Endothelial cell of umbilical vein (primary cell): ENCODE results near the gene ABHD14A. TPM values are rescaled to one million over a fixed set of nuclear protein-coding genes. Genes with fewer than 3 reads are reported as not detected.

Experiments
- BruUV-seq: library from RNA; stranded (reverse); fragments of 400-500 nt; replicated peaks from 2 replicates; lab custom pipeline; 2021; lab: Mats Ljungman, UMichigan
- CTCF ChIA-PET: fragments of 300-600, 350-600 bp; sonication (Branson Sonifier 250); formaldehyde crosslinking; loops from one replicate; lab custom pipeline; 2021; ENCODE audit warnings: antibody characterized with exemption, inconsistent platforms; lab: Charles Lee
- POLR2A ChIA-PET: fragments of 300-600, 350-600 bp; sonication (Branson Sonifier 250); formaldehyde crosslinking; loops from one replicate; lab custom pipeline; 2021; ENCODE audit warnings: antibody characterized with exemption, inconsistent platforms; lab: Charles Lee
- DNase-seq: peaks from one replicate; pipeline ENCODE4 v3.0.0-alpha.2; 2011; ENCODE audit warnings: low read depth, low spot score
- FAIRE-seq: peaks from 2 replicates; lab custom pipeline; 2011; peaks lifted over from hg19 to GRCh38; lab: Jason Lieb, UNC
- H2AFZ ChIP-seq: 2 replicates; pipeline ENCODE4 v1.6.0; 2012; ENCODE audit warnings: low read depth, low read length, control low read depth, inconsistent platforms
- H3K27ac ChIP-seq: 2 replicates; pipeline ENCODE4 v1.5.1; 2011; ENCODE audit warnings: low read depth, mild to moderate bottlenecking, control low read depth, low read length, moderate library complexity; ENCODE audit not compliant: insufficient read depth
- H3K27me3 ChIP-seq, 2 experiments: 2 replicates each; pipeline versions ENCODE4 v1.6.0 to v1.6.1; 2011; ENCODE audit warnings: low read length in 2 of 2, mixed read lengths in 1 of 2; ENCODE audit not compliant: control insufficient read depth in 2 of 2, insufficient read depth in 2 of 2
- H3K36me3 ChIP-seq, 2 experiments: 2 replicates in 1 of 2; 3 replicates in 1 of 2; pipeline ENCODE4 v1.5.1; 2011; ENCODE audit warnings: low read length in 2 of 2, mild to moderate bottlenecking in 1 of 2, moderate library complexity in 1 of 2; ENCODE audit not compliant: control insufficient read depth in 2 of 2, insufficient read depth in 2 of 2; ENCODE audit errors: extremely low read depth in 1 of 2
- H3K4me1 ChIP-seq: 3 replicates; pipeline ENCODE4 v1.5.1; 2011; ENCODE audit warnings: mild to moderate bottlenecking, low read length; ENCODE audit not compliant: control insufficient read depth, insufficient read depth; ENCODE audit errors: extremely low read depth
- H3K4me2 ChIP-seq: 2 replicates; pipeline ENCODE4 v1.6.1; 2011; ENCODE audit warnings: low read length, control low read depth, mixed read lengths; ENCODE audit not compliant: insufficient read depth
- H3K4me3 ChIP-seq, 3 experiments: fragments of 200-600 bp in 1 of 3; sonication (generic), shearing (Covaris generic) in 1 of 3; replicated peaks in 1 of 3; 2 replicates each; pipeline ENCODE4 v1.5.1; 2011 to 2016; ENCODE audit warnings: control low read depth in 3 of 3, low read length in 3 of 3, mild to moderate bottlenecking in 2 of 3, inconsistent platforms in 1 of 3, low read depth in 1 of 3, moderate library complexity in 1 of 3; ENCODE audit not compliant: insufficient read depth in 1 of 3
- H3K79me2 ChIP-seq: 2 replicates; pipeline ENCODE4 v1.6.0; 2012; ENCODE audit warnings: low read length, inconsistent platforms; ENCODE audit not compliant: control insufficient read depth, insufficient read depth
- H3K9ac ChIP-seq: replicated peaks from 2 replicates; pipeline ENCODE3; 2011; ENCODE audit warnings: low read length, control low read depth; ENCODE audit not compliant: insufficient read depth; ENCODE audit errors: extremely low read depth
- H3K9me1 ChIP-seq: replicated peaks from 3 replicates; pipeline ENCODE4 v1.6.0; 2011; ENCODE audit warnings: mild to moderate bottlenecking, low read length; ENCODE audit not compliant: control insufficient read depth, insufficient read depth; ENCODE audit errors: extremely low read depth
- H3K9me3 ChIP-seq: replicated peaks from 2 replicates; pipeline ENCODE4 v1.5.1; 2012; ENCODE audit warnings: low read length, inconsistent platforms; ENCODE audit not compliant: control insufficient read depth, insufficient read depth
- H4K20me1 ChIP-seq: replicated peaks from 2 replicates; pipeline ENCODE3; 2011; ENCODE audit warnings: mild to moderate bottlenecking, low read length; ENCODE audit not compliant: control insufficient read depth, insufficient read depth; ENCODE audit errors: extremely low read depth
- CTCF ChIP-seq, 2 donors: IDR thresholded peaks; 1 replicate in 1 of 2; 2 replicates in 1 of 2; pipeline ENCODE4 v1.5.1; 2011; ENCODE audit warnings: low read length in 2 of 2, mild to moderate bottlenecking in 2 of 2, moderate library complexity in 2 of 2, control low read depth in 1 of 2, inconsistent platforms in 1 of 2, low read depth in 1 of 2; ENCODE audit not compliant: insufficient read depth in 1 of 2; ENCODE audit errors: extremely low read depth in 1 of 2
- EZH2 ChIP-seq: IDR thresholded peaks from 2 replicates; pipeline ENCODE4 v1.6.1; 2012; ENCODE audit warnings: borderline replicate concordance, low read depth, mild to moderate bottlenecking, moderate library complexity, low read length, inconsistent platforms; ENCODE audit not compliant: severe bottlenecking
- FOS ChIP-seq: IDR thresholded peaks from 2 replicates; pipeline ENCODE4 v1.6.1; 2011; ENCODE audit warnings: mild to moderate bottlenecking, low read length, moderate library complexity, borderline replicate concordance; ENCODE audit not compliant: insufficient read depth
- GATA2 ChIP-seq: IDR thresholded peaks from 2 replicates; pipeline ENCODE4 v1.7.0; 2011; ENCODE audit warnings: low read depth, mild to moderate bottlenecking, moderate library complexity, mixed read lengths, low read length; ENCODE audit not compliant: insufficient read length, insufficient read depth
- JUN ChIP-seq: IDR thresholded peaks from 2 replicates; pipeline ENCODE4 v1.6.1; 2011; ENCODE audit warnings: borderline replicate concordance, low read depth; ENCODE audit not compliant: insufficient read length, insufficient read depth
- MAX ChIP-seq: IDR thresholded peaks from 2 replicates; pipeline ENCODE4 v1.6.1; 2011; ENCODE audit not compliant: insufficient read depth, insufficient read length
- MYC ChIP-seq: IDR thresholded peaks from one replicate; pipeline ENCODE4 v1.6.1; 2011; ENCODE audit warnings: mild to moderate bottlenecking, low read depth, low read length
- POLR2A ChIP-seq: IDR thresholded peaks from 2 replicates; pipeline ENCODE4 v1.6.1; 2012; ENCODE audit warnings: low read depth, mild to moderate bottlenecking, control low read depth, low read length
- POLR2AphosphoS5 ChIP-seq: IDR thresholded peaks from 2 replicates; pipeline ENCODE4 v1.6.1; 2012; ENCODE audit warnings: low read depth, mild to moderate bottlenecking, control low read depth, low read length, moderate library complexity; ENCODE audit not compliant: insufficient read depth
- dilution Hi-C: fragments of 300-500 bp; cut with MboI; formaldehyde crosslinking; loops from one replicate; pipeline ENCODE4 v1.15.0; 2019; ENCODE audit warnings: low sequenced_read_pairs; ENCODE audit not compliant: extremely low pct_ligation_motif_present
- intact Hi-C: fragments of 100-400 bp; cut with micrococcal nuclease; formaldehyde crosslinking; loops from one replicate; pipeline ENCODE4 v1.10.0; 2022
- polyA plus RNA-seq, 4 experiments: library from polyadenylated mRNA; depleted of rRNA in 3 of 4; stranded (reverse) in 3 of 4; unstranded in 1 of 4; fragments of >200 nt; gene quantifications; 2 replicates each; pipeline versions ENCODE4 v1.2.1 to v1.2.3, GENCODE V29; 2011 to 2012; ENCODE audit warnings: missing spikeins in 1 of 4
- total RNA-seq: library from RNA; stranded (reverse); gene quantifications from 2 replicates; pipeline ENCODE4 v1.2.3, GENCODE V29; 2021

Gene ABHD14A
- total and polyA plus RNA-seq, 2 donors (not counting 3 experiments of a cell fraction or from before 2014, with no cell fraction given), result 6.6 to 23.7 TPM

GRCh38 chr3:51937611-51938450 is 37.0 kb upstream of the ABHD14A start:
- dilution Hi-C loops, result no loop called here
- no peak for DNase-seq
- Histone ChIP-seq H3K4me1 (peaks cover 17% of the 10 kb centered on the region), H3K36me3 (peaks cover 0 to 38% of the 10 kb centered on the region in 2 experiments), H3K27me3 (no peaks in the 10 kb centered on the region), H3K9ac (no peak overlapping the region), H3K79me2 (peaks cover 16% of the 10 kb centered on the region), H3K9me1 (no peaks in the 10 kb centered on the region), H3K4me2 (no peak overlapping the region), H3K9me3 (no peaks in the 10 kb centered on the region), H3K4me3 (no peak overlapping the region), H3K27ac (no peak overlapping the region), H4K20me1 (no peaks in the 10 kb centered on the region), H2AFZ (no peak overlapping the region)
- no TSS peak for BruUV-seq
- ChIA-PET CTCF (no interaction called here), POLR2A (interaction anchor here (0.6 kb wide), 1 partner anchor 407 kb away, joined by 4 read pairs; no protein-coding TSS in a partner anchor)
- TF ChIP-seq POLR2A, result no peak
- TF ChIP-seq POLR2AphosphoS5, result no peak
- TF ChIP-seq CTCF (IDR thresholded peaks at IDR 0.05; ENCODE audit: extremely low read depth in 1 of 2, insufficient read depth in 1 of 2, low read depth in 1 of 2, low read length in 2 of 2), result no peak
- no peak for TF ChIP-seq GATA2
- TF ChIP-seq JUN, result no peak
- no peak for TF ChIP-seq FOS
- no peak for TF ChIP-seq EZH2
- TF ChIP-seq MAX, result no peak
- TF ChIP-seq MYC, result no peak
- FAIRE-seq, result no peak
- intact Hi-C loops, result no loop called here
